SK-N-SH treated with all-trans-retinoic acid at 6 μM for 48 hours (cell line): Measurements from ENCODE around the gene IGSF22.

Experiments used
- ARNTL ChIP-seq: fragments of 450-650 bp; formaldehyde crosslinking; IDR thresholded peaks from 2 replicates; pipeline ENCODE4 v1.5.0; 2020; ENCODE audit warnings: low read depth, mild to moderate bottlenecking, moderate library complexity, borderline replicate concordance
- CSDC2 ChIP-seq: fragments of 250-450 bp; sonication (Bioruptor Pico); IDR thresholded peaks from 2 replicates; pipeline ENCODE4 v1.5.0; 2020; ENCODE audit warnings: mild to moderate bottlenecking, moderate library complexity
- PPARA ChIP-seq: fragments of 250-450 bp; sonication (Bioruptor Pico); IDR thresholded peaks from 2 replicates; pipeline ENCODE4 v1.5.0; 2020; ENCODE audit warnings: mild to moderate bottlenecking, borderline replicate concordance
- RARB ChIP-seq: fragments of 250-450 bp; sonication (Bioruptor Pico); IDR thresholded peaks from 2 replicates; pipeline ENCODE4 v1.8.0; 2021; ENCODE audit warnings: mild to moderate bottlenecking, moderate library complexity
- TCF4 ChIP-seq: fragments of 250-450 bp; sonication (Bioruptor Pico); IDR thresholded peaks from 2 replicates; pipeline ENCODE4 v1.8.0; 2021; ENCODE audit warnings: mild to moderate bottlenecking, moderate library complexity, borderline replicate concordance
- TOX ChIP-seq: fragments of 250-450 bp; sonication (Bioruptor Pico); IDR thresholded peaks from 2 replicates; pipeline ENCODE4 v1.8.0; 2021; ENCODE audit warnings: mild to moderate bottlenecking, moderate library complexity, borderline replicate concordance
- ZFP3 ChIP-seq: fragments of 250-450 bp; sonication (Bioruptor Pico); IDR thresholded peaks from 2 replicates; pipeline ENCODE4 v1.5.0; 2020; ENCODE audit warnings: mild to moderate bottlenecking, moderate library complexity
- ZFP30 ChIP-seq: fragments of 450-650 bp; formaldehyde crosslinking; IDR thresholded peaks from 2 replicates; pipeline ENCODE4 v1.5.0; 2022; ENCODE audit warnings: mild to moderate bottlenecking, moderate library complexity
- ZNF565 ChIP-seq: fragments of 450-650 bp; formaldehyde crosslinking; conservative IDR thresholded peaks from 2 replicates; pipeline ENCODE4 v1.5.0; 2020; ENCODE audit warnings: low read depth, mild to moderate bottlenecking, moderate library complexity
- ZNF70 ChIP-seq: fragments of 450-650 bp; formaldehyde crosslinking; IDR thresholded peaks from 2 replicates; pipeline ENCODE4 v1.5.0; 2020; ENCODE audit warnings: mild to moderate bottlenecking, moderate library complexity
- ZNF8 ChIP-seq: fragments of 450-650 bp; formaldehyde crosslinking; IDR thresholded peaks from 2 replicates; pipeline ENCODE4 v1.5.0; 2020; ENCODE audit warnings: mild to moderate bottlenecking, moderate library complexity
- TF ChIP-seq, protein P1 (sequence below): fragments of 250-450 bp; sonication (Bioruptor Pico); IDR thresholded peaks from 2 replicates; pipeline ENCODE4 v1.8.0; 2020; ENCODE audit warnings: mild to moderate bottlenecking, moderate library complexity, borderline replicate concordance

DNA sequence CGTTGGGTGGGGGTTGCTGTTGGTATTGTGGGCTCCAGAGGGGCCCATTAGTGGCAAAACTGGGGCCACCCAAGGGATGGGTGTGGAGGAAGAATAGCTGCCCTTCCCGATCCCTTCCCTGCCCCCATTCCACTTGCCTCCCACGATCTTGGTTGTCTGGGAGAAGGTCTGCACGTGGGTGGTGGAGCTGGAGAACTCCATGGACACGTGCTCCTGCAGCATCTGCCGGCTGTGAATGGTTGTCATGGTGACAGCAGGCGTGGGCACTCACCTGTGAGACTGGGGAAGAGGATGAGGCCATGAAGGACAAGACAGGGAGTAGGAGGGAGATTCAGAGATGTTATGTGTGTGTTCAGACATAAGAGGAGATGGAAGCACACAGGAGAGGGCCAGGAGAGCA, 2.0 kb downstream of the IGSF22 start:
- no peak for TF ChIP-seq TCF4 (CRISPR knock-in tag)
- no peak for TF ChIP-seq TOX
- TF ChIP-seq, protein P1, sequence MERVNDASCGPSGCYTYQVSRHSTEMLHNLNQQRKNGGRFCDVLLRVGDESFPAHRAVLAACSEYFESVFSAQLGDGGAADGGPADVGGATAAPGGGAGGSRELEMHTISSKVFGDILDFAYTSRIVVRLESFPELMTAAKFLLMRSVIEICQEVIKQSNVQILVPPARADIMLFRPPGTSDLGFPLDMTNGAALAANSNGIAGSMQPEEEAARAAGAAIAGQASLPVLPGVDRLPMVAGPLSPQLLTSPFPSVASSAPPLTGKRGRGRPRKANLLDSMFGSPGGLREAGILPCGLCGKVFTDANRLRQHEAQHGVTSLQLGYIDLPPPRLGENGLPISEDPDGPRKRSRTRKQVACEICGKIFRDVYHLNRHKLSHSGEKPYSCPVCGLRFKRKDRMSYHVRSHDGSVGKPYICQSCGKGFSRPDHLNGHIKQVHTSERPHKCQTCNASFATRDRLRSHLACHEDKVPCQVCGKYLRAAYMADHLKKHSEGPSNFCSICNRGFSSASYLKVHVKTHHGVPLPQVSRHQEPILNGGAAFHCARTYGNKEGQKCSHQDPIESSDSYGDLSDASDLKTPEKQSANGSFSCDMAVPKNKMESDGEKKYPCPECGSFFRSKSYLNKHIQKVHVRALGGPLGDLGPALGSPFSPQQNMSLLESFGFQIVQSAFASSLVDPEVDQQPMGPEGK (CRISPR knock-in tag), result no peak
- TF ChIP-seq RARB, result no peak
- TF ChIP-seq ZNF565, result no peak
- no peak for TF ChIP-seq ZFP3 (CRISPR knock-in tag)
- TF ChIP-seq ZNF8, result no peak
- no peak for TF ChIP-seq PPARA (CRISPR knock-in tag)
- TF ChIP-seq ZNF70 (CRISPR knock-in tag), result no peak
- no peak for TF ChIP-seq ZFP30 (CRISPR knock-in tag)
- no peak for TF ChIP-seq ARNTL (CRISPR knock-in tag)
- no peak for TF ChIP-seq CSDC2 (CRISPR knock-in tag)
